HCT116 (cell line): Measurements from ENCODE around the gene IMPDH1. TPM values are rescaled to one million over a fixed set of nuclear protein-coding genes. Genes with fewer than 3 reads are reported as not detected.

Experiments
- ATAC-seq: fragments of 200-7000 bp; cut with Tn5 transposase; 2 replicates; pipeline ENCODE4 v1.9.1; 2020; ENCODE audit warnings: mild to moderate bottlenecking, moderate library complexity
- BruUV-seq: library from RNA; stranded (reverse); fragments of 400-500 nt; replicated peaks from 2 replicates; lab custom pipeline; 2021; lab: Mats Ljungman, UMichigan
- CTCF ChIA-PET: fragments of 300-600 bp; sonication (Branson Sonifier 250); formaldehyde crosslinking; loops from one replicate; lab custom pipeline; 2021; ENCODE audit warnings: antibody characterized with exemption; lab: Charles Lee
- POLR2A ChIA-PET: fragments of 300-600, 350-600 bp; sonication (Branson Sonifier 250); formaldehyde crosslinking; loops from one replicate; lab custom pipeline; 2021; ENCODE audit warnings: antibody characterized with exemption; lab: Charles Lee
- RAD21 ChIA-PET, 2 experiments: fragments of 300-600 bp; sonication (Branson Sonifier 250); formaldehyde crosslinking; loops; one replicate each; lab custom pipeline; 2023; ENCODE audit warnings: low total read pairs in 2 of 2; ENCODE audit not compliant: uncharacterized antibody in 2 of 2, unreplicated experiment in 2 of 2, low non-redundant PET in 1 of 2; lab: Charles Lee
- DNase-seq: peaks from one replicate; pipeline ENCODE4 v3.0.0-alpha.2; 2010; ENCODE audit warnings: low read depth, low spot score
- H2AFZ ChIP-seq: fragments of 200-600 bp; shearing (Covaris generic), sonication (generic); 2 replicates; pipeline ENCODE4 v1.6.1; 2017; ENCODE audit warnings: low read depth, mixed run types, mixed read lengths, antibody characterized with exemption, low read length; ENCODE audit not compliant: poor library complexity, severe bottlenecking
- H3K27ac ChIP-seq: 2 replicates; pipeline ENCODE4 v1.5.1; 2012; ENCODE audit warnings: low read depth, low read length
- H3K27me3 ChIP-seq: fragments of 200-600 bp; sonication (generic); 2 replicates; pipeline ENCODE4 v1.6.1; 2016; ENCODE audit warnings: mixed run types, low read length, mixed read lengths; ENCODE audit not compliant: insufficient read depth
- H3K36me3 ChIP-seq, 2 experiments: fragments of 200-500 bp in 1 of 2; fragments of 200-600 bp in 1 of 2; sonication (Bioruptor generic) in 1 of 2; sonication (generic) in 1 of 2; 2 replicates each; pipeline versions ENCODE4 v1.5.1 to v1.6.1; 2014 to 2016; ENCODE audit warnings: low read length in 2 of 2, inconsistent platforms in 1 of 2, mixed read lengths in 1 of 2, mixed run types in 1 of 2; ENCODE audit not compliant: insufficient read depth in 2 of 2, control insufficient read depth in 1 of 2
- H3K4me1 ChIP-seq, 2 experiments: fragments of 200-600 bp in 1 of 2; sonication (generic) in 1 of 2; 2 replicates each; pipeline versions ENCODE4 v1.5.1 to v1.6.1; 2012 to 2017; ENCODE audit warnings: low read length in 2 of 2, inconsistent platforms in 1 of 2, mild to moderate bottlenecking in 1 of 2, mixed read lengths in 1 of 2, mixed run types in 1 of 2, moderate library complexity in 1 of 2; ENCODE audit not compliant: insufficient read depth in 2 of 2, control insufficient read depth in 1 of 2
- H3K4me2 ChIP-seq: fragments of 200-600 bp; sonication (generic); 2 replicates; pipeline ENCODE4 v1.6.1; 2017; ENCODE audit warnings: mixed run types, low read length, mixed read lengths
- H3K4me3 ChIP-seq, 2 experiments: fragments of 200-600 bp in 1 of 2; sonication (generic) in 1 of 2; replicated peaks in 1 of 2; 2 replicates each; pipeline ENCODE4 v1.5.1; 2011 to 2016; ENCODE audit warnings: low read length in 2 of 2, control low read depth in 1 of 2, low read depth in 1 of 2, mild to moderate bottlenecking in 1 of 2, mixed read lengths in 1 of 2, mixed run types in 1 of 2
- H3K79me2 ChIP-seq: fragments of 200-600 bp; sonication (generic); 2 replicates; pipeline ENCODE4 v1.6.1; 2017; ENCODE audit warnings: mild to moderate bottlenecking, mixed run types, low read length, moderate library complexity, mixed read lengths; ENCODE audit not compliant: insufficient read depth
- H3K9ac ChIP-seq: fragments of 200-600 bp; sonication (generic); 2 replicates; pipeline ENCODE4 v1.6.1; 2016; ENCODE audit warnings: low read length, mixed read lengths
- H3K9me2 ChIP-seq: fragments of 200-600 bp; sonication (generic), shearing (Covaris generic); 2 replicates; pipeline ENCODE4 v1.6.1; 2017; ENCODE audit warnings: mixed run types, mild to moderate bottlenecking, moderate library complexity; ENCODE audit not compliant: insufficient read depth
- H3K9me3 ChIP-seq, 2 experiments: fragments of 200-500 bp in 1 of 2; fragments of 200-600 bp in 1 of 2; sonication (Bioruptor generic) in 1 of 2; sonication (generic) in 1 of 2; 2 replicates each; pipeline ENCODE4 v1.6.1; 2014 to 2017; ENCODE audit warnings: low read length in 2 of 2, mixed read lengths in 2 of 2, inconsistent platforms in 1 of 2, low read depth in 1 of 2, mild to moderate bottlenecking in 1 of 2, mixed run types in 1 of 2, moderate library complexity in 1 of 2; ENCODE audit not compliant: control insufficient read depth in 1 of 2, insufficient read depth in 1 of 2
- H4K20me1 ChIP-seq: fragments of 200-600 bp; sonication (generic), shearing (Covaris generic); 2 replicates; pipeline ENCODE4 v1.6.1; 2017; ENCODE audit warnings: mixed run types, mild to moderate bottlenecking, moderate library complexity; ENCODE audit not compliant: insufficient read depth
- CBX3 ChIP-seq: IDR thresholded peaks from 2 replicates; pipeline ENCODE4 v1.6.1; 2012; ENCODE audit warnings: low read depth
- CEBPB ChIP-seq: IDR thresholded peaks from 2 replicates; pipeline ENCODE4 v1.6.1; 2012; ENCODE audit warnings: low read depth
- EGR1 ChIP-seq: IDR thresholded peaks from 2 replicates; pipeline ENCODE4 v1.6.1; 2012; ENCODE audit warnings: low read depth
- ELF1 ChIP-seq: IDR thresholded peaks from 2 replicates; pipeline ENCODE4 v1.6.1; 2012; ENCODE audit warnings: low read depth, borderline replicate concordance
- EZH2phosphoT487 ChIP-seq: fragments of 200-600 bp; IDR thresholded peaks from 2 replicates; pipeline ENCODE4 v1.6.1; 2018; ENCODE audit warnings: antibody characterized with exemption, borderline replicate concordance
- FOSL1 ChIP-seq: IDR thresholded peaks from 2 replicates; pipeline ENCODE4 v1.6.1; 2012; ENCODE audit warnings: low read depth
- JUND ChIP-seq: IDR thresholded peaks from 2 replicates; pipeline ENCODE4 v1.6.1; 2012
- POLR2A ChIP-seq: IDR thresholded peaks from 2 replicates; pipeline ENCODE4 v1.7.0; 2011; ENCODE audit warnings: borderline replicate concordance; ENCODE audit not compliant: insufficient read depth, insufficient read length; ENCODE audit errors: extremely low read depth
- POLR2AphosphoS5 ChIP-seq: IDR thresholded peaks from 2 replicates; pipeline ENCODE4 v1.6.1; 2011; ENCODE audit warnings: mild to moderate bottlenecking, low read depth, low read length, moderate library complexity
- SIN3A ChIP-seq: IDR thresholded peaks from 2 replicates; pipeline ENCODE4 v1.6.1; 2012; ENCODE audit warnings: low read depth
- SP1 ChIP-seq: IDR thresholded peaks from 2 replicates; pipeline ENCODE4 v1.6.1; 2012; ENCODE audit warnings: low read depth
- SRF ChIP-seq: IDR thresholded peaks from 2 replicates; pipeline ENCODE4 v1.6.1; 2012; ENCODE audit warnings: low read depth
- TCF7L2 ChIP-seq: IDR thresholded peaks from 2 replicates; pipeline ENCODE4 v1.7.0; 2011; ENCODE audit warnings: borderline replicate concordance, inconsistent platforms; ENCODE audit not compliant: insufficient read depth, insufficient read length; ENCODE audit errors: extremely low read depth
- YY1 ChIP-seq: IDR thresholded peaks from 2 replicates; pipeline ENCODE4 v1.6.1; 2011; ENCODE audit warnings: low read length, low read depth, moderate library complexity, mild to moderate bottlenecking; ENCODE audit not compliant: insufficient replicate concordance; ENCODE audit errors: extremely low read depth
- ZFX ChIP-seq: fragments of 450-650 bp; IDR thresholded peaks from 2 replicates; pipeline ENCODE4 v1.6.1; 2017
- ZNF274 ChIP-seq: fragments of 200-500 bp; sonication (Bioruptor generic); IDR thresholded peaks from 2 replicates; pipeline ENCODE4 v1.6.1; 2014; ENCODE audit warnings: mild to moderate bottlenecking, low read depth, low read length, inconsistent platforms
- intact Hi-C: fragments of 100-400 bp; cut with micrococcal nuclease; formaldehyde crosslinking; loops from 2 replicates; pipeline ENCODE4 v1.10.0; 2022
- total RNA-seq: library from RNA; stranded (reverse); gene quantifications from one replicate; pipeline ENCODE4 v1.2.1, GENCODE V29; 2021; ENCODE audit not compliant: unreplicated experiment
- TF ChIP-seq, protein P1 (sequence below), 3 experiments: fragments of 200-600 bp in 1 of 3; sonication (generic) in 1 of 3; IDR thresholded peaks in 2 of 3; conservative IDR thresholded peaks in 1 of 3; 2 replicates each; pipeline ENCODE4 v1.5.1; 2012 to 2017; ENCODE audit warnings: low read depth in 2 of 3, low read length in 2 of 3, antibody characterized with exemption in 1 of 3, borderline replicate concordance in 1 of 3, control low read depth in 1 of 3, mild to moderate bottlenecking in 1 of 3, mixed read lengths in 1 of 3, mixed run types in 1 of 3, moderate library complexity in 1 of 3; ENCODE audit not compliant: insufficient read depth in 1 of 3
- TF ChIP-seq, protein P2 (sequence below): IDR thresholded peaks from 2 replicates; pipeline ENCODE4 v1.6.1; 2012; ENCODE audit warnings: low read depth
- TF ChIP-seq, protein P3 (sequence below): IDR thresholded peaks from 2 replicates; pipeline ENCODE4 v1.6.1; 2012
- TF ChIP-seq, protein P4 (sequence below): IDR thresholded peaks from 2 replicates; pipeline ENCODE4 v1.6.1; 2012

Gene IMPDH1
- total RNA-seq, 1 experiment from 2014 or later, result 98.2 TPM

DNA sequence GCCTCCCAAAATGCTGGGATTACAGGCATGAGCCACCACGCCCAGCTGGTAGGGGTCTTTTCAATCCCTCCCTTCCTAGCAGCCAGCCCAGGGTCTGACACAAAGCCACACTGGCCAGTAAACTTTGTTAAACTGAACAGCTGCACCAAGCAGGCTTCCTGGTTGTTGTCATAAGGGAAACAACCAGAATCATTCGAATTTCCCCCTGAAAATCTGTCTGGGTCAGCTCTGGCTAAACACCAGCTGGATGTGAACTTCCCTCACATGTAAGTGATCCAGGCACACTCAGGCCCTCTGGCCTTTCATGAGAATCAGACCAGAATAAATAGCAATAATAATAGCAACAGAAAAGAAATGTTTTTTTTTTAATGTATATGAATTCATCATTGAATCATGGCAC lies 7.4 kb downstream of the IMPDH1 start:
- H3K9me2 ChIP-seq, result no peaks in the 10 kb centered on the region
- H4K20me1 ChIP-seq, result no peaks in the 10 kb centered on the region; the same call in 1 of the 2 replicates
- H3K36me3 ChIP-seq, result peaks cover 31 to 46% of the 10 kb centered on the region in 2 experiments
- POLR2A ChIA-PET, result no interaction called here
- CTCF ChIA-PET, result no interaction called here
- no peak overlapping the region for H3K9ac ChIP-seq
- no peak overlapping the region for H2AFZ ChIP-seq
- RAD21 ChIA-PET, result no interaction called here
- TF ChIP-seq YY1 (no peak), ZNF274 (no peak), POLR2A (no peak), JUND (no peak), ZFX (no peak), CEBPB (no peak), POLR2AphosphoS5 (no peak), SIN3A (no peak), EGR1 (no peak), EZH2phosphoT487 (no peak), TCF7L2 (no peak), ELF1 (no peak), FOSL1 (no peak), SP1 (no peak), SRF (no peak), CBX3 (no peak)
- TF ChIP-seq, protein P1, sequence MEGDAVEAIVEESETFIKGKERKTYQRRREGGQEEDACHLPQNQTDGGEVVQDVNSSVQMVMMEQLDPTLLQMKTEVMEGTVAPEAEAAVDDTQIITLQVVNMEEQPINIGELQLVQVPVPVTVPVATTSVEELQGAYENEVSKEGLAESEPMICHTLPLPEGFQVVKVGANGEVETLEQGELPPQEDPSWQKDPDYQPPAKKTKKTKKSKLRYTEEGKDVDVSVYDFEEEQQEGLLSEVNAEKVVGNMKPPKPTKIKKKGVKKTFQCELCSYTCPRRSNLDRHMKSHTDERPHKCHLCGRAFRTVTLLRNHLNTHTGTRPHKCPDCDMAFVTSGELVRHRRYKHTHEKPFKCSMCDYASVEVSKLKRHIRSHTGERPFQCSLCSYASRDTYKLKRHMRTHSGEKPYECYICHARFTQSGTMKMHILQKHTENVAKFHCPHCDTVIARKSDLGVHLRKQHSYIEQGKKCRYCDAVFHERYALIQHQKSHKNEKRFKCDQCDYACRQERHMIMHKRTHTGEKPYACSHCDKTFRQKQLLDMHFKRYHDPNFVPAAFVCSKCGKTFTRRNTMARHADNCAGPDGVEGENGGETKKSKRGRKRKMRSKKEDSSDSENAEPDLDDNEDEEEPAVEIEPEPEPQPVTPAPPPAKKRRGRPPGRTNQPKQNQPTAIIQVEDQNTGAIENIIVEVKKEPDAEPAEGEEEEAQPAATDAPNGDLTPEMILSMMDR (IDR thresholded peaks at IDR 0.05 in 2 of 3, conservative IDR thresholded peaks at IDR 0.05 in 1 of 3; ENCODE audit: borderline replicate concordance in 1 of 3, insufficient read depth in 1 of 3, low read depth in 2 of 3, low read length in 2 of 3), result no peak
- TF ChIP-seq, protein P2, sequence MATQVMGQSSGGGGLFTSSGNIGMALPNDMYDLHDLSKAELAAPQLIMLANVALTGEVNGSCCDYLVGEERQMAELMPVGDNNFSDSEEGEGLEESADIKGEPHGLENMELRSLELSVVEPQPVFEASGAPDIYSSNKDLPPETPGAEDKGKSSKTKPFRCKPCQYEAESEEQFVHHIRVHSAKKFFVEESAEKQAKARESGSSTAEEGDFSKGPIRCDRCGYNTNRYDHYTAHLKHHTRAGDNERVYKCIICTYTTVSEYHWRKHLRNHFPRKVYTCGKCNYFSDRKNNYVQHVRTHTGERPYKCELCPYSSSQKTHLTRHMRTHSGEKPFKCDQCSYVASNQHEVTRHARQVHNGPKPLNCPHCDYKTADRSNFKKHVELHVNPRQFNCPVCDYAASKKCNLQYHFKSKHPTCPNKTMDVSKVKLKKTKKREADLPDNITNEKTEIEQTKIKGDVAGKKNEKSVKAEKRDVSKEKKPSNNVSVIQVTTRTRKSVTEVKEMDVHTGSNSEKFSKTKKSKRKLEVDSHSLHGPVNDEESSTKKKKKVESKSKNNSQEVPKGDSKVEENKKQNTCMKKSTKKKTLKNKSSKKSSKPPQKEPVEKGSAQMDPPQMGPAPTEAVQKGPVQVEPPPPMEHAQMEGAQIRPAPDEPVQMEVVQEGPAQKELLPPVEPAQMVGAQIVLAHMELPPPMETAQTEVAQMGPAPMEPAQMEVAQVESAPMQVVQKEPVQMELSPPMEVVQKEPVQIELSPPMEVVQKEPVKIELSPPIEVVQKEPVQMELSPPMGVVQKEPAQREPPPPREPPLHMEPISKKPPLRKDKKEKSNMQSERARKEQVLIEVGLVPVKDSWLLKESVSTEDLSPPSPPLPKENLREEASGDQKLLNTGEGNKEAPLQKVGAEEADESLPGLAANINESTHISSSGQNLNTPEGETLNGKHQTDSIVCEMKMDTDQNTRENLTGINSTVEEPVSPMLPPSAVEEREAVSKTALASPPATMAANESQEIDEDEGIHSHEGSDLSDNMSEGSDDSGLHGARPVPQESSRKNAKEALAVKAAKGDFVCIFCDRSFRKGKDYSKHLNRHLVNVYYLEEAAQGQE, result no peak
- TF ChIP-seq, protein P3, sequence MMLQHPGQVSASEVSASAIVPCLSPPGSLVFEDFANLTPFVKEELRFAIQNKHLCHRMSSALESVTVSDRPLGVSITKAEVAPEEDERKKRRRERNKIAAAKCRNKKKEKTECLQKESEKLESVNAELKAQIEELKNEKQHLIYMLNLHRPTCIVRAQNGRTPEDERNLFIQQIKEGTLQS, result no peak
- TF ChIP-seq, protein P4, sequence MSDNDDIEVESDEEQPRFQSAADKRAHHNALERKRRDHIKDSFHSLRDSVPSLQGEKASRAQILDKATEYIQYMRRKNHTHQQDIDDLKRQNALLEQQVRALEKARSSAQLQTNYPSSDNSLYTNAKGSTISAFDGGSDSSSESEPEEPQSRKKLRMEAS, result no peak
- H3K27ac ChIP-seq, result no peak overlapping the region
- no TSS peak for BruUV-seq
- intact Hi-C loops, result no loop called here
- no peaks in the 10 kb centered on the region for H3K9me3 ChIP-seq
- H3K4me1 ChIP-seq, result peaks cover 21 to 27% of the 10 kb centered on the region in 2 experiments
- H3K79me2 ChIP-seq, result peaks cover 33% of the 10 kb centered on the region
- DNase-seq, result no peak
- H3K27me3 ChIP-seq, result no peaks in the 10 kb centered on the region
- ATAC-seq, result no peak
- H3K4me2 ChIP-seq, result no peak overlapping the region
- H3K4me3 ChIP-seq, result no peak overlapping the region
